Measurements from ENCODE around the gene SIRPA. TPM values are rescaled to one million over a fixed set of nuclear protein-coding genes. Genes with fewer than 3 reads are reported as not detected.

The SIRPA gene
- total and polyA plus RNA-seq, 2 of the 8 experiments (the other 6 are each of a cell fraction or from before 2014, with no cell fraction given) = 3.9 to 4.3 TPM

DNA sequence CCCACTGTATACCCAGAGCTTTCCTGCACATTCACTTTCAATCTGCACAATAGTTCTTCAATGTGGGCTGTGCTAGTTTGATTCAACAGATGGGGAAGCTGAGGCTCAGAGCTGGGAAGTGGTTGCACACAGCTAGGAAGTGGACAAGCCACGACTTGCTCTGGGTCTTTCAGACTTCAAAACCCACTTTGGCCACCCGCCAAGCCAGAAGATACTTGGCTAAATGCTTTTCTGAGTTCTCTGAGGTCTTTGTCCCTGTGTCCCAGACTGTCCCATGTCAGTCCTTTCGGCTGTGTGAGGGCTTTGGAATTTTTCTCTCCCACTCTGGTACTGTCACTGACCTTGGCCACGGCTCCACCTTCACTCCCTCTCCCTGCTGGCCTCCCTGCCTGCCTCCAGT, 88.1 kb downstream of the SIRPA start (continued):
- TF ChIP-seq SAP30 (IDR thresholded peaks at IDR 0.05; ENCODE audit: insufficient read depth, insufficient replicate concordance, low read length) = no peak
- TF ChIP-seq, protein P1, sequence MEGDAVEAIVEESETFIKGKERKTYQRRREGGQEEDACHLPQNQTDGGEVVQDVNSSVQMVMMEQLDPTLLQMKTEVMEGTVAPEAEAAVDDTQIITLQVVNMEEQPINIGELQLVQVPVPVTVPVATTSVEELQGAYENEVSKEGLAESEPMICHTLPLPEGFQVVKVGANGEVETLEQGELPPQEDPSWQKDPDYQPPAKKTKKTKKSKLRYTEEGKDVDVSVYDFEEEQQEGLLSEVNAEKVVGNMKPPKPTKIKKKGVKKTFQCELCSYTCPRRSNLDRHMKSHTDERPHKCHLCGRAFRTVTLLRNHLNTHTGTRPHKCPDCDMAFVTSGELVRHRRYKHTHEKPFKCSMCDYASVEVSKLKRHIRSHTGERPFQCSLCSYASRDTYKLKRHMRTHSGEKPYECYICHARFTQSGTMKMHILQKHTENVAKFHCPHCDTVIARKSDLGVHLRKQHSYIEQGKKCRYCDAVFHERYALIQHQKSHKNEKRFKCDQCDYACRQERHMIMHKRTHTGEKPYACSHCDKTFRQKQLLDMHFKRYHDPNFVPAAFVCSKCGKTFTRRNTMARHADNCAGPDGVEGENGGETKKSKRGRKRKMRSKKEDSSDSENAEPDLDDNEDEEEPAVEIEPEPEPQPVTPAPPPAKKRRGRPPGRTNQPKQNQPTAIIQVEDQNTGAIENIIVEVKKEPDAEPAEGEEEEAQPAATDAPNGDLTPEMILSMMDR (IDR thresholded peaks at IDR 0.05; ENCODE audit: control extremely low read depth in 1 of 3, insufficient read depth in 1 of 3, low read depth in 1 of 3, low read length in 3 of 3) = no peak
- TF ChIP-seq RFX5 (IDR thresholded peaks at IDR 0.05; ENCODE audit: borderline replicate concordance, low read depth, low read length) = no peak
- no peak for TF ChIP-seq CTBP2 (IDR thresholded peaks at IDR 0.05; ENCODE audit: borderline replicate concordance, insufficient read depth, insufficient read length, low read length)
- TF ChIP-seq, protein P2, sequence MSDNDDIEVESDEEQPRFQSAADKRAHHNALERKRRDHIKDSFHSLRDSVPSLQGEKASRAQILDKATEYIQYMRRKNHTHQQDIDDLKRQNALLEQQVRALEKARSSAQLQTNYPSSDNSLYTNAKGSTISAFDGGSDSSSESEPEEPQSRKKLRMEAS (IDR thresholded peaks at IDR 0.05) = no peak
- TF ChIP-seq SIN3A (conservative IDR thresholded peaks at IDR 0.05 in 1 of 2, IDR thresholded peaks at IDR 0.05 in 1 of 2; ENCODE audit: low read depth in 1 of 2, low read length in 2 of 2) = no peak
- TF ChIP-seq CBX5 (IDR thresholded peaks at IDR 0.05; ENCODE audit: low read depth, low read length) = no peak
- TF ChIP-seq GTF2F1 (IDR thresholded peaks at IDR 0.05; ENCODE audit: borderline replicate concordance, low read depth, low read length) = no peak
